Vagina (tissue), 2 donors: Measurements from ENCODE around the gene C11orf71.

Source experiments
- POLR2A ChIP-seq, 2 donors: fragments of 450-650 bp; IDR thresholded peaks; one replicate each; pipeline ENCODE4 v1.6.1; 2017; ENCODE audit warnings: antibody characterized with exemption in 2 of 2, mild to moderate bottlenecking in 2 of 2, moderate library complexity in 2 of 2
- POLR2AphosphoS5 ChIP-seq, 2 donors: sonication (generic); formaldehyde crosslinking; IDR thresholded peaks; one replicate each; pipeline ENCODE4 v1.9.0; 2017; ENCODE audit warnings: antibody characterized with exemption in 2 of 2, mild to moderate bottlenecking in 2 of 2, low read depth in 1 of 2; ENCODE audit not compliant: insufficient read depth in 1 of 2

DNA sequence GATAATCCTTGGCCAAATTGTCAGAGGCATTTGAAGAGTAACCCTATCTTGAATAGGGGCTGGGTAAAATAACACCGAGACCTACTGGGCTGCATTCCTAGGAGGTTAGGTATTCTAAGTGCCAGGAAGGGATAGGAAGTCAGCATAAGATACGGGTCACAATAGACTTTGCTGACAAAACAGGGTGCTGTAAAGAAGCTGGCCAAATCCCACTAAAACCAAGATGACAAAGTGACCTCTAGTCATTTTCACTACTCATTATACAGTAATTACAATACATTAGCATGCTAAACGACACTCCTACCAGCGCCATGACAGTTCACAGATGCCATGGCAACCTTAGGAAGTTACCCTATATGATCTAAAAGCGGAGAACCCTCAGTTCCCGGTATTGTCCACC is 38.0 kb upstream of the C11orf71 start:
- TF ChIP-seq POLR2A (IDR thresholded peaks at IDR 0.05) (no peak), POLR2AphosphoS5 (IDR thresholded peaks at IDR 0.05; ENCODE audit: insufficient read depth in 1 of 2, low read depth in 1 of 2) (no peak)
